ENCODE results near the gene FOXP4.
A peak's percentile ranks its signal among the peaks of the same experiment; 100 is the strongest.

The FOXP4 gene

GRCh38 chr6:41596096-41596685, 50.0 kb downstream of the FOXP4 start:
- Mint-ChIP-seq H3K27me3 (ENCODE audit: low read depth) (no peaks in the 10 kb centered on the region), H3K27ac (no peak overlapping the region), H3K4me1 (ENCODE audit: low read depth) (no peaks in the 10 kb centered on the region), H3K36me3 (ENCODE audit: low read depth) (no peaks in the 10 kb centered on the region), H3K4me3 (no peak overlapping the region), H3K9me3 (no peaks in the 10 kb centered on the region)
- no peak for DNase-seq (ENCODE audit: low spot score)

- H3K9me3 Mint-ChIP-seq: no peaks in the 10 kb centered on the region
- H3K4me1 Mint-ChIP-seq (ENCODE audit: low read depth): no peaks in the 10 kb centered on the region
- H3K27me3 Mint-ChIP-seq (ENCODE audit: low read depth): no peaks in the 10 kb centered on the region
- H3K4me3 Mint-ChIP-seq: no peak overlapping the region
- DNase-seq (ENCODE audit: low spot score): no peak
- no peaks in the 10 kb centered on the region for H3K36me3 Mint-ChIP-seq (ENCODE audit: low read depth)
- no peak overlapping the region for H3K27ac Mint-ChIP-seq
Observed at GRCh38 chr6:41596807-41597206, 50.6 kb downstream of the FOXP4 start.

- no peaks in the 10 kb centered on the region for H3K36me3 Mint-ChIP-seq (ENCODE audit: low read depth)
- no peak overlapping the region for H3K4me3 Mint-ChIP-seq
- DNase-seq (ENCODE audit: low spot score): no peak
- H3K27ac Mint-ChIP-seq: no peak overlapping the region
- H3K9me3 Mint-ChIP-seq: no peaks in the 10 kb centered on the region
- no peaks in the 10 kb centered on the region for H3K4me1 Mint-ChIP-seq (ENCODE audit: low read depth)
- no peaks in the 10 kb centered on the region for H3K27me3 Mint-ChIP-seq (ENCODE audit: low read depth)
Observed at GRCh38 chr6:41597246-41598000, 51.2 kb downstream of the FOXP4 start.

GRCh38 chr6:41598670-41599014, 52.5 kb downstream of the FOXP4 start:
- Mint-ChIP-seq H3K27ac (no peak overlapping the region), H3K36me3 (ENCODE audit: low read depth) (no peaks in the 10 kb centered on the region), H3K4me1 (ENCODE audit: low read depth) (peaks cover 5% of the 10 kb centered on the region), H3K4me3 (no peak overlapping the region), H3K9me3 (no peaks in the 10 kb centered on the region), H3K27me3 (ENCODE audit: low read depth) (no peaks in the 10 kb centered on the region)
- DNase-seq (ENCODE audit: low spot score): no peak

DNA sequence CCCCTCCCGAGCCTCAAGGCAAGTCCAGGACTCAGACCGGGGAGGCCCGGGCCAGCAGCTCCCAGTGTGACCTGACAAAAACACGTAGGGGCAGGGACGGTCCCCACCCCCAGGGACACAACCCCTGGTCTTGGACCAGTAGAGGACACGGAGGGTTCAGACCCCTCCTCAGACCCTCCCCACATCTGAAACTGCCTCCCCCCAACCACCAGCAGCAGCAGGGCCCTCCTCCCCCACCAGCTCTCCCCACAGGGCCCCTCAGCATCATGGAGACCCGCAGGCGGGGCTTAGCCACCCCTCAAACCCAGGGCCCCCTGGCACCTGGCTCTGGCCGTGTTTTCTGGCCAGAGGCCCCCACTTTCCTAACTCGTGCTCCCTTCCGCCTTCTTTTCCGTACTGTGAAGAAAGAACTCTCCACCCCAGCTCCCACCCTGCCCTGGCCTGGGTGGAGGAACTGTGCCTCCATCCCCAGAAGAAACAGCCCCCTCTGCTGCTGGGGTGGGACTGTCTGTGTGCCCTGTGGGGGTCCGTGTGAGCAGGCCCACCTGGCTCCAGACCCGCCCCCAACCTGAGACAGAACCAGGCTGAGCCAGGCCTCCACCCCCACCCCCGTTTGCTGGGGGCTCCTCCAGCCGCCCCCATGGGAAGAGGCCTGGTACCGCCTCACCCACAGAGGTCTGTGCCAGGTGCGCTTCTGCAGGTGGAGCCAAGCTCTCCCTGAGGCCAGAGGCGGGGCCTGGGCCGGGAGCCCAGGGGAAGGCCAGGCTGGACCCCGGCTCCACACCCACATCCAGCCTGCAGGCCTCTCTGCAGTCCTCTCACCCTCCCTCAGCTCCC, 53.1 kb downstream of the FOXP4 start:
- no peak overlapping the region for H3K4me3 Mint-ChIP-seq
- no peak overlapping the region for H3K27ac Mint-ChIP-seq
- H3K9me3 Mint-ChIP-seq: no peaks in the 10 kb centered on the region
- H3K4me1 Mint-ChIP-seq (ENCODE audit: low read depth): peaks cover 5% of the 10 kb centered on the region
- no peaks in the 10 kb centered on the region for H3K36me3 Mint-ChIP-seq (ENCODE audit: low read depth)
- DNase-seq (ENCODE audit: low spot score): no peak
- H3K27me3 Mint-ChIP-seq (ENCODE audit: low read depth): no peaks in the 10 kb centered on the region

GRCh38 chr6:41599852-41600445, 53.8 kb downstream of the FOXP4 start:
- Mint-ChIP-seq H3K4me3 (no peak overlapping the region), H3K36me3 (ENCODE audit: low read depth) (no peaks in the 10 kb centered on the region), H3K4me1 (ENCODE audit: low read depth) (peaks cover 5% of the 10 kb centered on the region), H3K27ac (no peak overlapping the region), H3K9me3 (no peaks in the 10 kb centered on the region), H3K27me3 (ENCODE audit: low read depth) (no peaks in the 10 kb centered on the region)
- DNase-seq (ENCODE audit: low spot score): no peak

- no peak for DNase-seq (ENCODE audit: low spot score)
- Mint-ChIP-seq H3K27ac (no peak overlapping the region), H3K27me3 (ENCODE audit: low read depth) (no peaks in the 10 kb centered on the region), H3K4me3 (no peak overlapping the region), H3K36me3 (ENCODE audit: low read depth) (no peaks in the 10 kb centered on the region), H3K9me3 (no peaks in the 10 kb centered on the region), H3K4me1 (ENCODE audit: low read depth) (peaks cover 5% of the 10 kb centered on the region)
Observed at GRCh38 chr6:41600499-41601247, 54.5 kb downstream of the FOXP4 start.

DNA sequence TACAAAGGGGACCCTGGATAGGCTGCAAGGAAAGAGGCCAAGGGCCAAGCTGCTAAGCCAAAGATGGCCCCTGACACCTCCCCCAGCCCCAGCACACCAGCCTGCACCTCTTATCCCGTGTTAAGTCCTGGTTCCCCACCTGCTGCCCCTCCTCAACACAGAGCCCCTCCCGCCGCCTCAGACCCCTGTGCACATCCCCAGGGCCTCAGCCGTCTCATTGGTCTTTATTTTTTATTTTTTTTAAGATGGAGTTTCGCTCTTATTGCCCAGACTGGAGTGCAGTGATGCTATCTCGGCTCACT, 55.0 kb downstream of the FOXP4 start:
- H3K27me3 Mint-ChIP-seq (ENCODE audit: low read depth): no peaks in the 10 kb centered on the region
- H3K27ac Mint-ChIP-seq: no peak overlapping the region
- H3K36me3 Mint-ChIP-seq (ENCODE audit: low read depth): no peaks in the 10 kb centered on the region
- DNase-seq (ENCODE audit: low spot score): no peak
- H3K4me1 Mint-ChIP-seq (ENCODE audit: low read depth): peaks cover 5% of the 10 kb centered on the region
- no peak overlapping the region for H3K4me3 Mint-ChIP-seq
- H3K9me3 Mint-ChIP-seq: no peaks in the 10 kb centered on the region

DNA sequence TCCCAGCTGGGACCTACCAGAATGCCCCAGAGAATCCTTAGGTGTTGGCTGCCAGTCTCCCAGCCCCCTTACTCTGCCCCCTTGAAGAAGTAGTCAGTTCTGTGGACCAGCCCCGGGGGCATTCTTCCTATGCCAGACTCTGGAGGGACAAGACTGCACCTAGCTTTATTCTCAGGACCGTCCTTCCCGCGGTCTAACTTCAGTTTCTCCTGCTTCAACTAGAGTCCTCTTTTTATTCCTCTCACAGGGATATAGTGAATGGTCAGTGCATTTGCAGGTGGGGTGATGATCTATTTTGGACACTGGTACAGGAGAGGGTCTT, 56.2 kb downstream of the FOXP4 start:
- Mint-ChIP-seq H3K27me3 (ENCODE audit: low read depth) (no peaks in the 10 kb centered on the region), H3K4me1 (ENCODE audit: low read depth) (peaks cover 5% of the 10 kb centered on the region), H3K9me3 (no peaks in the 10 kb centered on the region), H3K4me3 (no peak overlapping the region), H3K27ac (no peak overlapping the region), H3K36me3 (ENCODE audit: low read depth) (no peaks in the 10 kb centered on the region)
- no peak for DNase-seq (ENCODE audit: low spot score)

GRCh38 chr6:41602864-41603608, 56.9 kb downstream of the FOXP4 start:
- H3K4me3 Mint-ChIP-seq: peak overlapping the region; percentile 10
- H3K4me1 Mint-ChIP-seq (ENCODE audit: low read depth): peaks cover 5% of the 10 kb centered on the region
- H3K36me3 Mint-ChIP-seq (ENCODE audit: low read depth): no peaks in the 10 kb centered on the region

GRCh38 chr6:41604006-41604405, 57.8 kb downstream of the FOXP4 start:
- Mint-ChIP-seq H3K27ac (no peak overlapping the region), H3K27me3 (ENCODE audit: low read depth) (no peaks in the 10 kb centered on the region), H3K9me3 (no peaks in the 10 kb centered on the region), H3K4me3 (no peak overlapping the region), H3K4me1 (ENCODE audit: low read depth) (peaks cover 5% of the 10 kb centered on the region), H3K36me3 (ENCODE audit: low read depth) (no peaks in the 10 kb centered on the region)
- DNase-seq (ENCODE audit: low spot score): no peak

More at GRCh38 chr6:41602864-41603608, 56.9 kb downstream of the FOXP4 start:
- DNase-seq (ENCODE audit: low spot score): peak; percentile 68
- no peak overlapping the region for H3K27ac Mint-ChIP-seq
- no peaks in the 10 kb centered on the region for H3K27me3 Mint-ChIP-seq (ENCODE audit: low read depth)
- H3K9me3 Mint-ChIP-seq: no peaks in the 10 kb centered on the region

DNA sequence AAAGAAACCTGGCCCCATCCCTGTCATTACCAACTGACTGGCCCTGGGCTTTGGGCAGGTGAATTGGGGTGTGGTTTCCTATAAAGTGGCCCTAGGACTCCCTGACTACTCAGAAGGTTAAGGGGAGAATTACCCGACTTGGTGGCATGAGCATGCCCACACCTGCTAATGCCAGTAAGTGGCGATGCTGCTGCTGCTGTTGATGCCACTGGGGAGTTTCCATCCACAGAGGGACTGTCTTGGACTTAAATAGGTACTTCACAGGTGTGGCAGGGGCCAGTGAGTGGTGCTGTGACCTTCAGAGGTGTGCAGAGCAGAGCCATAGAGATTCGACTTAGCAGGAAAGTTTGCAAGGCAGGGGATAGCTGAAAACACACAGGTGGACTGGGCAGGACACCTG, 59.5 kb downstream of the FOXP4 start:
- no peak for DNase-seq (ENCODE audit: low spot score)
- H3K27me3 Mint-ChIP-seq (ENCODE audit: low read depth): no peaks in the 10 kb centered on the region
- H3K4me3 Mint-ChIP-seq: no peak overlapping the region
- no peaks in the 10 kb centered on the region for H3K9me3 Mint-ChIP-seq
- H3K4me1 Mint-ChIP-seq (ENCODE audit: low read depth): peaks cover 5% of the 10 kb centered on the region
- no peaks in the 10 kb centered on the region for H3K36me3 Mint-ChIP-seq (ENCODE audit: low read depth)
- H3K27ac Mint-ChIP-seq: no peak overlapping the region

DNA sequence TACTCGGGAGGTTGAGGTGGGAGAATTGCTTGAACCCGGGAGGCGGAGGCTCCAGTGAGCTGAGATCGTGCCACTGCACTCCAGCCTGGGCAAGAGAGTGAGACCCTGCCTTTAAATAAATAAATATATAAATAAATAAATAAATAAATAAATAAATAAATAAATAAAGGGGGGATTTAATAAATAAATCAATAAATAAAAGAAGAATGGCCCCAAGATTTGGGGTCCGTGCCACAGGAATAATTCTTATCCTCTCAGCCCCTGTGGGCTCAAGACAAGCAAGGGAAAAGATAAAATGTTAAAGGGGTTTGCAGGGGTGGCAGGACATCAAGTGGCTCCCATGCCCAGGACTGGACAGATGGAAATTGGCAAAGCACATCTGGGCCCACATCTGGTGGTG, 60.9 kb downstream of the FOXP4 start:
- no peaks in the 10 kb centered on the region for H3K27me3 Mint-ChIP-seq (ENCODE audit: low read depth)
- DNase-seq (ENCODE audit: low spot score): no peak
- H3K4me1 Mint-ChIP-seq (ENCODE audit: low read depth): peaks cover 5% of the 10 kb centered on the region
- H3K27ac Mint-ChIP-seq: no peak overlapping the region
- H3K4me3 Mint-ChIP-seq: no peak overlapping the region
- no peaks in the 10 kb centered on the region for H3K36me3 Mint-ChIP-seq (ENCODE audit: low read depth)
- H3K9me3 Mint-ChIP-seq: no peaks in the 10 kb centered on the region

All from T-helper 2 cell treated with Interferon-gamma antibody and Interleukin-4, amounts not matched to agents 5 μg/mL and 100 μg/mL, for 36 hours (primary cell).